PC-3 (cell line): ENCODE results near the gene MTMR1. TPM values are rescaled to one million over a fixed set of nuclear protein-coding genes. Genes with fewer than 3 reads are reported as not detected.

Experiments used
- ATAC-seq: fragments of 200-7000 bp; cut with Tn5 transposase; 2 replicates; pipeline ENCODE4 v1.9.1; 2020; ENCODE audit warnings: mild to moderate bottlenecking, moderate library complexity
- BruUV-seq: library from RNA; stranded (reverse); fragments of 400-500 nt; replicated peaks from 2 replicates; lab custom pipeline; 2021; lab: Mats Ljungman, UMichigan
- CTCF ChIA-PET: fragments of 300-600 bp; sonication (Branson Sonifier 250); formaldehyde crosslinking; loops from one replicate; lab custom pipeline; 2022; ENCODE audit warnings: antibody characterized with exemption; lab: Charles Lee
- POLR2A ChIA-PET: fragments of 300-600 bp; sonication (Branson Sonifier 250); formaldehyde crosslinking; loops from one replicate; lab custom pipeline; 2022; ENCODE audit warnings: antibody characterized with exemption; ENCODE audit not compliant: unreplicated experiment; lab: Charles Lee
- DNase-seq: peaks from one replicate; pipeline ENCODE4 v3.0.0-alpha.2; 2015
- H2AFZ ChIP-seq: fragments of 300-600 bp; sonication (generic); 2 replicates; pipeline ENCODE4 v1.6.0; 2016; ENCODE audit warnings: antibody characterized with exemption, low read length
- H3F3A ChIP-seq: fragments of 300-600 bp; sonication (generic); one replicate; pipeline ENCODE4 v1.6.0; 2017; ENCODE audit warnings: antibody characterized with exemption, low read length, control low read depth, mild to moderate bottlenecking; ENCODE audit not compliant: unreplicated experiment
- H3K27ac ChIP-seq: fragments of 300-600 bp; sonication (generic); 2 replicates; pipeline ENCODE4 v1.5.1; 2016; ENCODE audit warnings: mild to moderate bottlenecking, low read length
- H3K27me3 ChIP-seq: fragments of 300-600 bp; sonication (generic); 2 replicates; pipeline ENCODE4 v1.6.1; 2016; ENCODE audit warnings: low read length, mixed read lengths
- H3K36me3 ChIP-seq: fragments of 300-600 bp; sonication (generic); 2 replicates; pipeline ENCODE4 v1.6.1; 2016; ENCODE audit warnings: low read depth, mixed run types, low read length, mixed read lengths
- H3K4me1 ChIP-seq: fragments of 300-600 bp; sonication (generic); 2 replicates; pipeline ENCODE4 v1.5.1; 2016; ENCODE audit warnings: low read length; ENCODE audit not compliant: insufficient read depth
- H3K4me2 ChIP-seq: fragments of 300-600 bp; sonication (generic); 2 replicates; pipeline ENCODE4 v1.6.0; 2016; ENCODE audit warnings: low read length
- H3K4me3 ChIP-seq: fragments of 300-600 bp; sonication (generic); 2 replicates; pipeline ENCODE4 v1.5.1; 2016; ENCODE audit warnings: mild to moderate bottlenecking, low read length, mixed read lengths
- H3K79me2 ChIP-seq: fragments of 300-600 bp; sonication (generic); 2 replicates; pipeline ENCODE4 v1.6.1; 2017; ENCODE audit warnings: low read length, mixed read lengths
- H3K9ac ChIP-seq: fragments of 300-600 bp; sonication (generic); 2 replicates; pipeline ENCODE4 v1.6.0; 2016; ENCODE audit warnings: mild to moderate bottlenecking, low read length
- H3K9me2 ChIP-seq: fragments of 300-600 bp; sonication (generic); replicated peaks from 2 replicates; pipeline ENCODE4 v1.6.1; 2016; ENCODE audit warnings: mixed run types, low read length, mixed read lengths
- H3K9me3 ChIP-seq: fragments of 300-600 bp; sonication (generic); 2 replicates; pipeline ENCODE4 v1.6.1; 2016; ENCODE audit warnings: low read length, mixed read lengths
- H4K20me1 ChIP-seq: fragments of 300-600 bp; sonication (generic); 2 replicates; pipeline ENCODE4 v1.6.1; 2016; ENCODE audit warnings: low read length, mixed read lengths
- EZH2 ChIP-seq: fragments of 300-600 bp; sonication (generic); IDR thresholded peaks from one replicate; pipeline ENCODE4 v1.6.1; 2017; ENCODE audit warnings: antibody characterized with exemption, mild to moderate bottlenecking, low read length; ENCODE audit not compliant: unreplicated experiment
- EZH2phosphoT487 ChIP-seq: fragments of 300-600 bp; sonication (generic); IDR thresholded peaks from 2 replicates; pipeline ENCODE4 v1.6.1; 2018; ENCODE audit warnings: mild to moderate bottlenecking, antibody characterized with exemption, low read length, borderline replicate concordance
- intact Hi-C: fragments of 100-400 bp; cut with micrococcal nuclease; formaldehyde crosslinking; loops from 2 replicates; pipeline ENCODE4 v1.9.0; 2023
- total RNA-seq: library from RNA; depleted of rRNA; stranded (reverse); fragments of >200 nt; gene quantifications from 2 replicates; pipeline ENCODE4 v1.2.3, GENCODE V29; 2014
- TF ChIP-seq, protein P1 (sequence below): fragments of 300-600 bp; sonication (generic); conservative IDR thresholded peaks from 2 replicates; pipeline ENCODE4 v1.5.1; 2017; ENCODE audit warnings: antibody characterized with exemption, low read depth, mild to moderate bottlenecking, low read length

MTMR1 gene
- total RNA-seq, 1 experiment from 2014 or later, result 31.8 TPM

GRCh38 chrX:150729956-150730355 is 36.8 kb downstream of the MTMR1 start:
- H3K27ac ChIP-seq, result no peak overlapping the region
- peaks cover 7% of the 10 kb centered on the region for H3K4me1 ChIP-seq
- no peak overlapping the region for H3K4me2 ChIP-seq
- no peaks in the 10 kb centered on the region for H3K9me3 ChIP-seq
- no peak overlapping the region for H2AFZ ChIP-seq
- TF ChIP-seq EZH2 (no peak), EZH2phosphoT487 (no peak)
- TF ChIP-seq, protein P1, sequence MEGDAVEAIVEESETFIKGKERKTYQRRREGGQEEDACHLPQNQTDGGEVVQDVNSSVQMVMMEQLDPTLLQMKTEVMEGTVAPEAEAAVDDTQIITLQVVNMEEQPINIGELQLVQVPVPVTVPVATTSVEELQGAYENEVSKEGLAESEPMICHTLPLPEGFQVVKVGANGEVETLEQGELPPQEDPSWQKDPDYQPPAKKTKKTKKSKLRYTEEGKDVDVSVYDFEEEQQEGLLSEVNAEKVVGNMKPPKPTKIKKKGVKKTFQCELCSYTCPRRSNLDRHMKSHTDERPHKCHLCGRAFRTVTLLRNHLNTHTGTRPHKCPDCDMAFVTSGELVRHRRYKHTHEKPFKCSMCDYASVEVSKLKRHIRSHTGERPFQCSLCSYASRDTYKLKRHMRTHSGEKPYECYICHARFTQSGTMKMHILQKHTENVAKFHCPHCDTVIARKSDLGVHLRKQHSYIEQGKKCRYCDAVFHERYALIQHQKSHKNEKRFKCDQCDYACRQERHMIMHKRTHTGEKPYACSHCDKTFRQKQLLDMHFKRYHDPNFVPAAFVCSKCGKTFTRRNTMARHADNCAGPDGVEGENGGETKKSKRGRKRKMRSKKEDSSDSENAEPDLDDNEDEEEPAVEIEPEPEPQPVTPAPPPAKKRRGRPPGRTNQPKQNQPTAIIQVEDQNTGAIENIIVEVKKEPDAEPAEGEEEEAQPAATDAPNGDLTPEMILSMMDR, result no peak
- H3K36me3 ChIP-seq, result peaks cover 31% of the 10 kb centered on the region; the same call in 1 of the 2 replicates
- no peak overlapping the region for H3K9ac ChIP-seq
- H3K27me3 ChIP-seq, result no peaks in the 10 kb centered on the region
- no peak overlapping the region for H3K4me3 ChIP-seq
- no TSS peak for BruUV-seq
- peaks cover 4% of the 10 kb centered on the region for H3F3A ChIP-seq
- DNase-seq (no peak), ATAC-seq (no peak)
- CTCF ChIA-PET, result no interaction called here
- H3K9me2 ChIP-seq, result no peaks in the 10 kb centered on the region
- POLR2A ChIA-PET, result no interaction called here
- intact Hi-C loops, result no loop called here
- peaks cover 15% of the 10 kb centered on the region for H3K79me2 ChIP-seq
- no peaks in the 10 kb centered on the region for H4K20me1 ChIP-seq

DNA sequence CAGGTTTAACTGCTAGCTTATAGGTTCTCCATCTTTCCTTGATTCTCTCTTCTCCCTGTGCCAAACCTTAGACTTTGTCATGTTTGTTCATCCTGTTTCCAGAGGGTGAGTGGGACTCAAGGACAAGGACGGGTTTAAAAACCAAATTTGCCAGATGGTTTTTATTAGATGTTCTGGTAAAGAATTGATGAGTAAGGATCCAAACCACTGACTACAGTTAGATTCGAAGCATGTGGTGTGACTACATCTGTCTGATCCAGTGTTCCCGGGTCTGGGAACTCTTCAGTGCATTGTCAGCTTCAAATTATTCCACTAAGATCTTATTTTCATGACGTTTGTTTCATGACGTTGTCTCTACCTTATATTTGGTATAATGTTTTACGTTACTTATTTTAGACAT is 37.5 kb downstream of the MTMR1 start:
- H3K9me3 ChIP-seq, result no peaks in the 10 kb centered on the region
- peaks cover 8% of the 10 kb centered on the region for H3K79me2 ChIP-seq
- peaks cover 7% of the 10 kb centered on the region for H3K4me1 ChIP-seq
- TF ChIP-seq, protein P1, result no peak
- no peak for TF ChIP-seq EZH2
- no peak for TF ChIP-seq EZH2phosphoT487
- BruUV-seq, result no TSS peak
- peak overlapping the region; percentile 61; the same call in 1 of the 2 replicates for H3K27ac ChIP-seq
- peaks cover 4% of the 10 kb centered on the region for H3F3A ChIP-seq
- no peak overlapping the region for H3K4me2 ChIP-seq
- no peak overlapping the region for H3K9ac ChIP-seq
- H3K36me3 ChIP-seq, result peaks cover 35% of the 10 kb centered on the region; the same call in 1 of the 2 replicates
- no peak overlapping the region for H3K4me3 ChIP-seq
- DNase-seq, result no peak
- ATAC-seq, result no peak
- no peaks in the 10 kb centered on the region for H3K27me3 ChIP-seq
- no peaks in the 10 kb centered on the region for H3K9me2 ChIP-seq
- intact Hi-C loops, result no loop called here
- no peak overlapping the region for H2AFZ ChIP-seq
- ChIA-PET POLR2A (no interaction called here), CTCF (no interaction called here)
- no peaks in the 10 kb centered on the region for H4K20me1 ChIP-seq

GRCh38 chrX:150731795-150732194 is 38.6 kb downstream of the MTMR1 start:
- Histone ChIP-seq H3K27me3 (no peaks in the 10 kb centered on the region), H4K20me1 (no peaks in the 10 kb centered on the region), H3K27ac (peak overlapping the region; percentile 61), H3F3A (peaks cover 4% of the 10 kb centered on the region), H2AFZ (no peak overlapping the region), H3K79me2 (no peaks in the 10 kb centered on the region), H3K9me3 (no peaks in the 10 kb centered on the region), H3K9ac (no peak overlapping the region), H3K4me1 (peaks cover 7% of the 10 kb centered on the region), H3K9me2 (no peaks in the 10 kb centered on the region), H3K36me3 (peaks cover 38% of the 10 kb centered on the region; the same call in 1 of the 2 replicates), H3K4me2 (no peak overlapping the region), H3K4me3 (no peak overlapping the region)
- BruUV-seq, result no TSS peak
- intact Hi-C loops, result no loop called here
- TF ChIP-seq EZH2 (no peak), EZH2phosphoT487 (no peak)
- TF ChIP-seq, protein P1, result no peak
- ChIA-PET POLR2A (no interaction called here), CTCF (no interaction called here)
- peak; percentile 91 for ATAC-seq
- DNase-seq, result peak; percentile 71
